HG02610 (cell line): Measurements from ENCODE around the gene PDPN.

Experiments
- ATAC-seq: cut with Tn5 transposase; IDR thresholded peaks from one replicate; pipeline ENCODE4 v1.9.1; 2021; ENCODE audit warnings: mild to moderate bottlenecking, moderate library complexity; ENCODE audit not compliant: unreplicated experiment

The PDPN gene

GRCh38 chr1:13576926-13577325 lies 6.7 kb upstream of the PDPN start:
- no peak for ATAC-seq

- ATAC-seq, result no peak
Observed at GRCh38 chr1:13577846-13578245, 5.8 kb upstream of the PDPN start.

GRCh38 chr1:13581446-13581845 lies 2.2 kb upstream of the PDPN start:
- ATAC-seq, result no peak

GRCh38 chr1:13582713-13583443 lies 754 bp upstream of the PDPN start:
- ATAC-seq, result no peak

- no peak for ATAC-seq
Observed at GRCh38 chr1:13583966-13584791, 547 bp downstream of the PDPN start.

GRCh38 chr1:13584876-13585611 lies 1.4 kb downstream of the PDPN start:
- no peak for ATAC-seq

- ATAC-seq, result no peak
Observed at GRCh38 chr1:13585612-13585991, 2.0 kb downstream of the PDPN start.

GRCh38 chr1:13586001-13586400 lies 2.4 kb downstream of the PDPN start:
- no peak for ATAC-seq

- ATAC-seq, result no peak
Observed at GRCh38 chr1:13587256-13588030, 3.8 kb downstream of the PDPN start.

GRCh38 chr1:13588946-13589796 lies 5.5 kb downstream of the PDPN start:
- ATAC-seq, result no peak

GRCh38 chr1:13590486-13590885 lies 6.9 kb downstream of the PDPN start:
- ATAC-seq, result no peak

GRCh38 chr1:13593511-13594131 lies 10.0 kb downstream of the PDPN start:
- no peak for ATAC-seq

- no peak for ATAC-seq
Observed at GRCh38 chr1:13595411-13595810, 11.8 kb downstream of the PDPN start.

GRCh38 chr1:13597166-13597565 lies 13.5 kb downstream of the PDPN start:
- no peak for ATAC-seq

GRCh38 chr1:13600762-13601453 lies 17.3 kb downstream of the PDPN start:
- ATAC-seq, result no peak

GRCh38 chr1:13604176-13604575 lies 20.5 kb downstream of the PDPN start:
- ATAC-seq, result no peak

- ATAC-seq, result no peak
Observed at GRCh38 chr1:13604721-13605120, 21.1 kb downstream of the PDPN start.

GRCh38 chr1:13605159-13605558 lies 21.5 kb downstream of the PDPN start:
- ATAC-seq, result no peak

GRCh38 chr1:13607002-13607401 lies 23.4 kb downstream of the PDPN start:
- ATAC-seq, result no peak
